NCI-H128 (cell line): Measurements from ENCODE around the gene CAPN1.
"Not testable (repeated sequence)": the region's sequence is repeated elsewhere in the genome, so short reads cannot be mapped to it uniquely, and the experiment has no call there.

ENCODE experiments used
- DNase-seq: peaks from one replicate; lab custom pipeline; 2025; ENCODE audit not compliant: unreplicated experiment; lab: John Stamatoyannopoulos, UW

CAPN1 gene

DNA sequence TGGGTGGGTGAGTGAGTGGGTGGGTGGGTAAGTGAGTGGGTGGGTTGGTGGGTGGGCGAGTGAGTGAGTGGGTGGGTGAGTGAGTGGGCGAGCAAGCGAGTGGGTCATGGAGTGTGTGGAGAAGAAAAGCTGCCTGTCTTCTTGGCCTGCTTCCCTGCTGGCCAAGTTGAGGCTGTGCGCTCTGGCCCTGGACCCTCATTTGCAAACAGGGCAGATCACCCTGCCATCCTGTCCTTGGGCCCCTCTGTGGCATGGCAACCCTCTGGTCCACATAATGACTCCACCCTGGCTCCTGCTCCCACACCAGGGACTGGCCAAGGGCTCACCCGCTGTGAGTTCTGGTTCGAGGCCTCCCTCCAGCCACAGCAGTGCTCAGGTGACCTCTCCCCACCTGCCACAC, 35.1 kb downstream of the CAPN1 start:
- no peak for DNase-seq

DNA sequence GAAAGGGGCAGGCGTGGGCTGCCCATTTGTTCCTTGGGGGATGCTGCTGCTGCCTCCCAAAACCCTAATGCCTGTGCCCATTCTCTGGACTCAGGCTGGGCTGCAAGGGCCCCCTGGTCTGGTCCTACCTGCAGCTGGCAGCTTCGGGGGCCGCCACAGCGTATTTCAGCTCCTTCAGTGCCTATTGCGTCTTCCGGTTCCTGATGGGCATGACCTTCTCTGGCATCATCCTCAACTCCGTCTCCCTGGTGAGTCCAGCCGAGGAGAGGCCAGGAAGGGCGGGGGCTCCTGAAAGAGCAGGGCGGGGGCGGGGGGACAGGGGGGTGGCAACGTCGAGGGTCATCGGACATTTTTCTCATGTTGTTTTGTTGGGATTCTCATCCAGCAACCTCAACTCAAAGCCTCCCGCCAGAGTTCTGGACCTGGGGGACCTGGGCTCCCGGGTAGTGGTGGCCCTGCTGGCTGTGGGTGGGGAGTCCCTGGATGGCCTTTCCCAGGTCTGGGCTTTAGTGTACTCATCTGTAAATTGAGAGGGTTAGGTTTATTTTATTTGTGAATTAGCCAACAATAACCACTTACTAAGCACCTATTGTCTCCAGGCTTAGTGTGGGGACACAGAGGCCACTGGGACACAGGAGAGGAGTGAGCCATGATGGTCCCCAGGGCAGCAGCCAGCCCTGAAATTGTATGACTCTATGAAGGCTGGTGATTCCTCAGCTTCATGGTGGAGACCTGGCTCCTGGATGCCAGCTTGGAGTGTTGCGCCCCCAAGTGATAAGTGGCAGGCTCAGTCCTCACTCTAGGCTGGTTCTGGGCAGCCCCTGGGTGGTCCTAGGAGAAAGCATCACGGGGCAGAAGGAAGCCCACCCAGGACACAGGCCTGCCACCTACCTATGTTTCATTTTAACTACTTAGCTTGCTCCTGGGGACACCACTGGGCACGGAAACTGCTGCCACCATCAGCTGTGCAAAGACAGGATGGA, 36.0 kb downstream of the CAPN1 start:
- DNase-seq = no peak

GRCh38 chr11:65218446-65218845, 36.7 kb downstream of the CAPN1 start:
- DNase-seq = no peak

GRCh38 chr11:65219930-65220213, 38.1 kb downstream of the CAPN1 start:
- no peak for DNase-seq

DNA sequence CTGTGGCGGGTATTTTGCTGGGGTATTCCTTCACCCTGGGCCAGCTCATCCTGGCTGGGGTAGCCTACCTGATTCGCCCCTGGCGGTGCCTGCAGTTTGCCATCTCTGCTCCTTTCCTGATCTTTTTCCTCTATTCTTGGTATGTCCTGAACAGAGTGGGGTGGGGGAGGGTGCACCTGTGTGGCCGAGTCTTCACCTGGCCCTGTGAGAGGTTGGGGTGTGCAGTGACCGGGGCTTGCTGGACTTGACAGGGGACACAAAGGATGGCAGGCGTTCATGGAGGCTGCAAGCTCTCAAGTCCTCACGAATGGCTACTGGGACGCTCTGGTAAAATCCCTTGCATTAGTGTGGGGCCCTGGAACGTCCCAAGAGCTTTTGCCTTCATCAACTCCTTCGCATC, 39.3 kb downstream of the CAPN1 start:
- no peak for DNase-seq

GRCh38 chr11:65223011-65223410, 41.3 kb downstream of the CAPN1 start:
- DNase-seq = no peak

DNA sequence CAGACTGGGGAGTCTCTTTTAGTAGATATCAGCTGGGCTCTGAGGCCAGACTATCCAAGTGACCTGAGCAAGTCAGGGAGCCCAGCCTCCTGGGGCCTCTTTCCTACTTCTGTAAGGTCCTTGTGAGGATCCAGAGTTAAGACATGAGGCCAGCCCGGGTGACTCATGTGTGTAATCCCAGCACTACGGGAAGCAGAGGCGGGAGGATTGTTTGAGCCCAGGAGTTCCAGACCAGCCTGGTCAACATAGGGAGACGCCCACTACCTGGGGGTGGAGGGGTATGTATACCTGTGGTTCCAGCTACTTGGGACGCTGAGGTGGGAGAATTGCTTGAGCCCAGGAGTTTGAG, 43.2 kb downstream of the CAPN1 start:
- no peak for DNase-seq

- no peak for DNase-seq
Measured at GRCh38 chr11:65225279-65226102, 43.8 kb downstream of the CAPN1 start.

DNA sequence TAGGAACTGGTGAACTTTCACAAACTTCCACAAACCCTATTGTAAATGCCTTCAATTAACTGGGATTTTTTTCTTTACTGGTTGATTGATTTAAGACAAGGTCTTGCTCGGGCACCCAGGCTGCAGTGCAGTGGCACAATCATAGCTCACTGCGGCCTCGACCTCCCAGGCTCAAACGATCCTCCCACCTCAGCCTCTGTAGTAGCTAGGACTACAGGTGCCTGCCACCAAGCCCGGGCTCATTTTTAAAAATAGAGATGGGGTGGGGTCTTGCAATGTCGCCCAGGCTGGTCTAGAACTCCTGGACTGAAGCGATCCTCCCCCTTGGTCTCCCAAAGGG, 44.3 kb downstream of the CAPN1 start:
- no peak for DNase-seq

DNA sequence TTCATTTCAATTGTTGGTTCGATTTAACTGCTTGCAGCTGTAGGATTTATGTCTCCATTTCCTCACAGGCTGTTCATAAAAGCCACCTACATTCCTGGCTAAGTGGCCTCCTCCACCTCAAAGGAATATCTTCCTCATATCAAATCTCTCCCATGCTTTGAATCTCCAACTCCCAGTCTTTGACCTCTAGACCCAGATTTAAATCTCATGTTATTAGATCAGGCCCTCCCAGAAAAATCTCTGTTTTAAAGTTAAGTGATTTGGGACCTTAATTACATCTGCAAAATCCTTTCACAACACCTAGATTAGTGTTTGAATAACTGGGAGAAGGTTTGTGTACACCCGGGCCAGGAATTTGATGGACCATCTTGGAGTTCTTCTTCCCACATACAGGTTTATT, 46.2 kb downstream of the CAPN1 start:
- no peak for DNase-seq

DNA sequence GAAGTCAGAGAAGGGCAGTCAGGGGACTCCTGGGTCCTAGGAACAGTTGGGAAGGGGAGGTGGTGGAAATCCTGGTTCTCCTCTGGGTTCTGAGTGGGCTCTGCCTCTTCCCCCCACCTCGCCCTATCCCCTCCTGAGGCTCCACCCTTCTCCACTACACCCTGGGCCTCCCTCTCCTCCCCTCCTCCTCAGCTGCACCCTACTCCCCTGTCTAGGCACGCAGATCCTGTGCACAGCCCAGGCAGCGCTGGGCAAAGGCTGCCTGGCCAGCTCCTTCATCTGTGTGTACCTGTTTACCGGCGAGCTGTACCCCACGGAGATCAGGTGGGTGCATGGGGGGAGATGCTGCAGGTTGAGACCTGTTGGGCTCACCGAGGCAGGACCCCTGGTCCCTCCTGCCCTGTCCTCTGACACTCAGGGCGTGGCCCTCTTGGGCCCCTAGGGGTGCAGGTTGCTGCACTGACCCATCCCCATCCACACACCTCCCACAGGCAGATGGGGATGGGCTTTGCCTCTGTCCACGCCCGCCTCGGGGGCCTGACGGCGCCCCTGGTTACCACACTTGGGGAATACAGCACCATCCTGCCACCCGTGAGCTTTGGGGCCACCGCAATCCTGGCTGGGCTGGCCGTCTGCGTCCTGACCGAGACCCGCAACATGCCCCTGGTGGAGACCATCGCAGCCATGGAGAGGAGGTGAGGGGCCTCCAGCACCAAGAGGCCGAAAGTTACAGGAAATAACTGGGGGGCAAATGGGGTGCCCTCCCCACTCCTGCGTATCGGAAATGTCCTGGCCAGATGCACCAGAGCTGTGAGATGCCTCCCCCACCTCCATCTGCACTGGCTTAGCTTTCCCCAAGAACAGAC, 54.7 kb downstream of the CAPN1 start:
- no peak for DNase-seq

GRCh38 chr11:65238302-65238701, 56.6 kb downstream of the CAPN1 start:
- not testable (repeated sequence) for DNase-seq

DNA sequence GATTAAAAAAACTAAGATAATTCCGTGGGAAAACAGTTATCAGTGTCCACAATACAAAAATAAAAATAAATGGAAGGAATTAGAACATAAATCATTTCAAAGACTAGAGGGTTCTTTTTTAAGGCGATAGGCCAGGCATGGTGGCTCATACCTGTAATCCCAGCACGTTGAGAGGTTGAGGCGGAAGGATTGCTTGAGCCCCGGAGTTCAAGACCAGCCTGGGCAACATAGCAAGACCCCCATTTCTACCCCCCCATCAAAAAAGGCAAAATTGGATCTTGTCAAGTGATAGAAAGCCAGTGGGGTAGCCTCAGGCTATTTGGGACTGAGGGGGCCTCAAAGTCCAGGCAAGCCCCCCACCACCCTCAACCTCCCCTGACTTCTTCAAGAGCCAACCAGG, 59.4 kb downstream of the CAPN1 start:
- no peak for DNase-seq

GRCh38 chr11:65241692-65242091, 60.0 kb downstream of the CAPN1 start:
- no peak for DNase-seq

DNA sequence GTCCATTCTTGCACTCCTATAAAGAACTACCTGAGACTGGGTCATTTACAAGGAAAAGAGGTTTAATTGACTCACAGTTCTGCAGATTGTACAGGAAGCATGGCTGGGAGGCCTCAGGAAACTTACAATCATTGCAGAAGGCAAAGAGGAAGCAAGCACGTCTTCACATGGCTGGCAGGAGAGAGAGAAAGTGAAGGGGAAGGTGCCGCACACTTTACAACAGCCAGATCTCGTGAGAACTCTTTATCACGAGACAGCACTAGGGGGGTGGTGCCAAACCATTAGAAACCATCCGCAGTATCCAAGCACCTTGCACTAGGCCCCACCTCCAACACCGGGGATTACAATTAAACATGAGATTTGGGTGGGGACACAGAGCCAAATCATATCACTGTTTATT, 60.7 kb downstream of the CAPN1 start:
- DNase-seq = no peak

DNA sequence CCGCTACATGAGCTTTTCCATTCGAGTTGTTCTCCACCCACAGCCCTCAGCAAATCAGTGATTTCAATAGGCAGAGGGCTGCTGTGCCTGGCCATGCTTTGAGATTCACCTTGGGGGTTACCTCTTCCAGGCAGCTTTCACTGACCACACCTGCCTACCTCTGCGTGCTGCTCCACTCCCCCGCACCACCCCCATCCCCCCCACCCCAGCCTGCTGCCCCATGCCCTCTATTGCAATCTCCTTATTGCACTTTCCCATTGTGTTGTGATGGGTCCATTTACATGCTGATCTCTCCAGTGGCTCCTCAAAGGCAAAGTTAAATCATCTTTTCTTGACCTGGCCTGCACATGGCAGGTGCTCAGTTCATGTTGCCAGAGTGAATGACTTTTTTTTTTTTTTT, 62.1 kb downstream of the CAPN1 start:
- no peak for DNase-seq

GRCh38 chr11:65245046-65245445, 63.3 kb downstream of the CAPN1 start:
- not testable (repeated sequence) for DNase-seq

GRCh38 chr11:65246506-65246905, 64.8 kb downstream of the CAPN1 start:
- no peak for DNase-seq

GRCh38 chr11:65248184-65248710, 66.5 kb downstream of the CAPN1 start:
- not testable (repeated sequence) for DNase-seq

GRCh38 chr11:65251476-65251875, 69.7 kb downstream of the CAPN1 start:
- no peak for DNase-seq

DNA sequence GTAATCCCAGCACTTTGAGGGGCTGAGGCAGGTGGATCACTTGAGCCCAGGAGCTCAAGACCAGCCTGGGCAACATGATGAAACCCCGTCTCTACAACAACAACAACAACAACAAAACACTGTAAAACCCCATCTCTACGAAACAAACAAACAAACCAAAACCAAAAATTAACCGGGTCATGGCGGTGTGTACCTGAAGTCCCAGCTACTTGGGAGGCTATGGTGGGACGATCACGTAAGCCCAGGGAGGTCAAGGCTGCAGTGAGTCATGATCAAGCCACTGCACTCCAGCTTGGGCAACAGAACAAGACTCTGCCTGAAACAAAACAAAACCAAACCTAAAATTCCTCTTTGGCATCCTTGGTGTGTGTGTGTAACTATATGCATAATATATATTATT, 73.0 kb downstream of the CAPN1 start:
- DNase-seq = no peak
